ENCODE results near the gene EGFR.
"Not testable (repeated sequence)": the region's sequence is repeated elsewhere in the genome, so short reads cannot be mapped to it uniquely, and the experiment has no call there.

EGFR gene

GRCh38 chr7:55147736-55148135 is 128.9 kb downstream of the EGFR start:
- DNase-seq (ENCODE audit: low spot score): no peak

GRCh38 chr7:55148571-55148970 is 129.8 kb downstream of the EGFR start:
- DNase-seq (ENCODE audit: low spot score): no peak

- no peak for DNase-seq (ENCODE audit: low spot score)
These were observed 130.2 kb downstream of the EGFR start for GRCh38 chr7:55149001-55149400.

GRCh38 chr7:55150166-55150565 is 131.3 kb downstream of the EGFR start:
- no peak for DNase-seq (ENCODE audit: low spot score)

- no peak for DNase-seq (ENCODE audit: low spot score)
These were observed 132.1 kb downstream of the EGFR start for GRCh38 chr7:55150709-55151451.

GRCh38 chr7:55152516-55152915 is 133.7 kb downstream of the EGFR start:
- no peak for DNase-seq (ENCODE audit: low spot score)

- no peak for DNase-seq (ENCODE audit: low spot score)
These were observed 135.3 kb downstream of the EGFR start for GRCh38 chr7:55154096-55154495.

- no peak for DNase-seq (ENCODE audit: low spot score)
These were observed 136.7 kb downstream of the EGFR start for GRCh38 chr7:55155351-55156117.

GRCh38 chr7:55156919-55157763 is 138.3 kb downstream of the EGFR start:
- DNase-seq (ENCODE audit: low spot score): no peak

- no peak for DNase-seq (ENCODE audit: low spot score)
These were observed 138.9 kb downstream of the EGFR start for GRCh38 chr7:55157764-55158105.

- DNase-seq (ENCODE audit: low spot score): no peak
These were observed 139.9 kb downstream of the EGFR start for GRCh38 chr7:55158541-55159382.

GRCh38 chr7:55160539-55160938 is 141.7 kb downstream of the EGFR start:
- DNase-seq (ENCODE audit: low spot score): no peak

GRCh38 chr7:55161154-55161687 is 142.4 kb downstream of the EGFR start:
- no peak for DNase-seq (ENCODE audit: low spot score)

- no peak for DNase-seq (ENCODE audit: low spot score)
These were observed 143.7 kb downstream of the EGFR start for GRCh38 chr7:55162476-55162875.

- no peak for DNase-seq (ENCODE audit: low spot score)
These were observed 144.9 kb downstream of the EGFR start for GRCh38 chr7:55163733-55164132.

- DNase-seq (ENCODE audit: low spot score): no peak
These were observed 145.7 kb downstream of the EGFR start for GRCh38 chr7:55164527-55164926.

- DNase-seq (ENCODE audit: low spot score): no peak
These were observed 146.5 kb downstream of the EGFR start for GRCh38 chr7:55165176-55165861.

- not testable (repeated sequence) for DNase-seq (ENCODE audit: low spot score)
These were observed 148.5 kb downstream of the EGFR start for GRCh38 chr7:55167296-55167695.

- DNase-seq (ENCODE audit: low spot score): peak; percentile 36
These were observed 151.7 kb downstream of the EGFR start for GRCh38 chr7:55170335-55171069.

GRCh38 chr7:55171157-55171556 is 152.3 kb downstream of the EGFR start:
- DNase-seq (ENCODE audit: low spot score): peak; percentile 23

Data from pons (tissue), 1 donor.